Right kidney (tissue), 9 donors: Measurements from ENCODE around the gene TFEB.

Experiments
- DNase-seq: peaks from one replicate; pipeline ENCODE4 v3.0.0-alpha.2; 2016
- long read RNA-seq, 8 donors: transcript quantifications; one replicate each; lab custom pipeline, GENCODE V29; 2026

TFEB gene
- long read RNA-seq, donor 1 = 0 reads
- long read RNA-seq, donor 2 = 0 reads
- long read RNA-seq, donor 3, partial matches to known transcripts = 0 of 2 reads
- long read RNA-seq, donor 3, other reads (novel, unspliced or antisense) = 0 of 2 reads
- long read RNA-seq, donor 4, partial matches to known transcripts = 0 of 1 reads
- long read RNA-seq, donor 4, other reads (novel, unspliced or antisense) = 0 of 1 reads
- long read RNA-seq, donor 5, partial matches to known transcripts = 0 of 4 reads
- long read RNA-seq, donor 5, other reads (novel, unspliced or antisense) = 0 of 4 reads
- long read RNA-seq, donor 6, partial matches to known transcripts = 0 of 3 reads
- long read RNA-seq, donor 6, other reads (novel, unspliced or antisense) = 0 of 3 reads
- long read RNA-seq, donor 7, partial matches to known transcripts = 0 of 2 reads
- long read RNA-seq, donor 7, other reads (novel, unspliced or antisense) = 0 of 2 reads
- long read RNA-seq, donor 8, partial matches to known transcripts = 7 of 11 reads
- long read RNA-seq, donor 8, other reads (novel, unspliced or antisense) = 0 of 11 reads

DNA sequence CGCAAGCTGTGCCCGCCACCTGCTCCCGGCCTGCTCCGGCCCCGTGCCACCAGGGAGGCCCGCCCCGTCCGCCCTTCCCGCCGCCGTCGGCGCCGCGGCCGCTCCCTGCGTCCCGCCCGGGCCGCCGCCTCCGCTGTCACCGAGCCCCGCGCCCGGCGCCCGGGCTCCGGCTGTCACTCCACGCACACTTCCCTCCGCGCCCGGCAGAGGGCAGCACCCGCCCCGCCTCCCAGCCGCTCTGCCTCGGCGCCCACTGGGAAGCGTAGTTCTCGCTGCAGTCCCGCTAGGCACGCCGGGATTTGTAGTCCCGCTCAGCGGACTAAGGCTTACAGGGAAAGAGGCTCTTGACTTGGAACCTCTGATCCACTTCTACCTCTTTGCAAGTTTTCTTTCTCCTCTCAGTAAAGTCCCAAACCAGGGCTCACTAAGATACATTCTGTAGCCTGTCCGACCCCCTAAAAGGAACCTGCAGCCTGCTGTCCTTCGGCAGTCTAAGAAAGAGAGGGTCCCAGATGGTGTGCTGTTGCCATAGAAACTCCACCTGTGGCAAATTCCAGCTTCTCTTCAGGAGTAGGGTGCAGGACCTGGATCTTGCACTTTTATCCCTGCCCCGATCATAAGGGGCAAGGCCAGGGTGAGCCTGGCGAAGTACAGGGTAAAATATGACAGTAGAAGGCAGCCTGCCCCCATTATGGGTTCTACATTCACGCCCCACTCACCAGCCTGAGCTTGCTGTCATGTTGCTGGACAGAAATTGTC lies at the start of gene TFEB:
TFEB (minus strand) TSS at position 182 of the 759 bp plus-strand sequence. CDS start 44,395 bp downstream, outside the sequence.
- DNase-seq = no peak

DNA sequence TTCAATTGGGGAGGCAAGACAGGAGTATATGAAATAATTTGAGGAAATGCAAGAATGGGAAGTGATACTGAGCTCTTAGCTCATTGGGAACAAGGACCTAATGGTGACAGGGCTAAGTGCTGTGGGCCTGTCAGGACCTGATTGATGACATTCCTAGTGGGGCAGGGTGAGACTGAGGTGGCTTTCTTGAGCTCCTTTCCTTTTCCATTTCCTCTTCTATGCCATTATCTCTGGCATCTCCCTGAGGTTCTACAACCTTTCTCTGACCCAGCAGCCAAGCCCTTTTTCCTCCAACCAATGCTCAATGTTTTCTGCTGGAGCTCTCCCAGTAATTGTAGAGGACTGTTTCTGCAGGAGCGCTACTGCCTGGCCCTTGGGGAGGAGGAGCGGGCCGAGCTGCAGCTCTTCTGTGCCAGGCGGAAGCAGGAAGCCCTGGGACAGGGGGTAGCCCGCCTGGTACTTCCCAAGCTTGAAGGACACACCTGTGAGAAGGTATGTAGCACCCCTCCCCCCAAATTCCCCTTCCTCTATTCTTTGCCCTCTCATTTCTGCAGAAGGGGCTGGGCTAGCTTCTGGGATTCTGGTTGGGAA lies 49.3 kb upstream of the TFEB start:
- DNase-seq = no peak

DNA sequence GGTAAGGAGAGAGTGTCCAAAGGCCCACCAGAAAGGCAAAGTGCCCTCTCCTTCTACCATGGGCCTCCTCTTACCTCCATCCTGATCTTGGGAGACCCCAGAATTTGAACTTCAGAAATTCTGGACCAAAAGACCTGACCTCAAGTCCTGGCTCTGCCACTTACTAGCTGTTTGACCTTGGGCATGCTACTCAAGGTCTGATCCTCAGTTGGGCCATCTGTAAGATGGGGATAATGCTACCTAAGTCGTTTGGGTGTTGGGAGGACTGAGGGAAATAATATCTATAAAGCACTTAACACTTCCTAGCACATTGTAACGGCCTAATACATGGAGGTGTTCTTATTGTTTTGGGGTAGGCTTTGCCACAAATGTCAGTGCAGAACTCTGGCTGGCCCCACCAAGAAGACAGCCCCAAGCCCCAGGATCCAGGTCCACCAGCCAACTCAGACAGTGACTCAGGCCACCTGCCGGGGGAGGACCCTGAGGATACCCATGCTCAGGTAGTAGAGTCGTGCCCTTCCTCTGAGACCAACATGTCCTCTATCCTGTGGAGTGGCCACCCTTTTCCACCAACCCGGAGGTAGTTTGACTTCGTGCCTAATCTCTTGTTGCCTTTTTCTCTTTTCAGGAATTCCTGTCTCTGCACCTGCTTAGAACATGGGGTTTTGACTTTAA lies 47.8 kb upstream of the TFEB start:
- no peak for DNase-seq

DNA sequence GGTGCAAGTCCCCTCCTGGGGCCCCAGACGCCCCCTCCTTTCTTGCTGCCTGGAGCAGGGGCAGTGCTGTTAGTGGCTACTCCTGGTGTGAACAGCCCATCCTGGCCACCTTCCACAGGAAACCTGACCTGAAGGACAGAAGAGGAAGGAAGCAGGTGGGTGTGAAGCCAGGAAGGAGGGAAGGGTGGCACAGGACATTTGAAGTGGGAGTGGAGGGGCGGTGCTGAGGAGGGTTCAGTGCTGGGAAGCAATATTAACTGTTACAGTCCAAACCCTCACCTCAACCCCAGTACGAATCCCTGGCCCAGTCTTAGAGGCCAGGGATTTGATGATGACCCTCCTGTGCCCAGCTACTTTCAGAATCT lies 45.9 kb upstream of the TFEB start:
- no peak for DNase-seq

DNA sequence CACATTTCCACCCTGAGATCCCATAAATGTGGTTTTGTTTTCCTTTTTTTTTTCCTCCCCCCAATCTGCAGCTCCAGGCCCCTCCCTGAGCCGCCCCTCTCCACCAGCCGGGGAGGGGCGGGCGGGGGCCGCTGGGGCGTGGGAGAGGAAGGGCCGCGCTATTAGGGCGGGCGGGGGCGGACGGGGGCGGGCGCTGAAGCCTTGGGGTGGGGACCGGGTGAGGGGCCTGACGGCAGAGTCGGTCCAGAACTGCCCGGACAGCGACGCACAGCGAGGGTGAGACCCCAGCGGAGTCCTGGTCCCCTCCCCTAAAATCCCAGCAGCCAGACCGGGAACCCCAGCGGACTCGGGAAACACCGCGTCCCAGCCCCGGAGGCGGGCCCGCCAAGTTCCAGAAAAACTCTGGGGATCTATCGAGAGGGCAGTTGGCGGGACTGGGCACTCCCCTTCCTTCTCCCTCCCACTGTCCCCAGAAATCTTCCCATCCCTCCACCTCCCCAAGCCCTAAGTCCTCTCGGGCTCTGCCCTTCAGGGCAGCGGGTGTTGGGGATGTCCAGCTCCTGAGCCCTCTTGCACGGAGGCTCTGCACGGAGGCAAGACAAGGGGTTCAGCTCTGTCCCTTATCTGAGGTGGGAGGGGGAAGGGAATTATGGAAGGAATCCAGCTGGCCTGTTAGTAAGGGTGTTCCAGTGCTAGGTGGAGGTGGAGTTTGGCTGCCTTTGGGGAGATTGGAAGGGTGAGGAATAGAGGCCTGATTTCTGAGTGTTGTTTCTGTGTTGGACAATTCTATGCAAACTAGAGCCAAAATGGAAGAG lies 45.4 kb upstream of the TFEB start, which contains the start of gene PRICKLE4:
PRICKLE4 (plus strand) TSS at position 232 of the 815 bp plus-strand sequence. CDS start 2,692 bp downstream, outside the sequence.
- DNase-seq = peak; percentile 66

DNA sequence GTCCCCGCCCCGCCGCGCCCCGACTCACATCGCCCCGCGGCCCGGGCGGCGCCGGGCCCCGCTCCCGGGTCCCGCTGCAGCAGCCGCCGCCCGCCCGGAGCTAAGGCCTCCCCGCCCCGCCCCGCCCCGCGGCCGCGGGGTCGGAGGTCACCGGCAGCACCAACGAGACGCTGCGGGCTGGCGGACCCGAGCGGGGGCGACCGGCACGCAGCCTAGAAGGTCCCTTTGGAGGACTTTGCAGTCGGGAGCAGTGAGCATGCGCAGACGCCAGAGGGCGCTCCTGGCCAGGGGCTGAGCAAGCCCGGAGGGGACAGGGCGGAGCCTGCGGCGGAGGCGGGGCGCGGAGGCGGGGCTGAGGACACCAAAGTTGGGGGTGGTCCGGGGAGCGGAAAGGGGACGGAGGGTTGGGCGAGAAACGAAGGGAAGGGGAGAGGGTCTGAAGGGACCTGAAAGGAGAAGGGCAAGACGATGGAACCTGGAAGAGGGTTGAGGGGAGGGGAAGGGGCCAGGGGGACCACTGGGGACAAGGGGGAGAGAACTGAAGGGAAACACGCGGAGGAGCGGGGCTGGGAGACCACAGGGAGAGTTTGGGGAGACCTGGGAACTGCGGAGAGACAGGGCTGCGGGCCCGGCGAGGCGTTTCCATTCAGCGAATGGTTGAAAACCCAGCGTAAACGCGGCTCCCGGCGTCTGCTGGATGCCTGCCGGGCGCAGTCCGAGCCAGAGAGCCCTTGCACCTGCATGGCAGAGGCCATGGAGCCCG lies 44.6 kb upstream of the TFEB start, which contains the start of gene FRS3:
FRS3 (minus strand) TSS at position 113 of the 763 bp plus-strand sequence. CDS start 2,913 bp downstream, outside the sequence.
- peak; percentile 83 for DNase-seq

DNA sequence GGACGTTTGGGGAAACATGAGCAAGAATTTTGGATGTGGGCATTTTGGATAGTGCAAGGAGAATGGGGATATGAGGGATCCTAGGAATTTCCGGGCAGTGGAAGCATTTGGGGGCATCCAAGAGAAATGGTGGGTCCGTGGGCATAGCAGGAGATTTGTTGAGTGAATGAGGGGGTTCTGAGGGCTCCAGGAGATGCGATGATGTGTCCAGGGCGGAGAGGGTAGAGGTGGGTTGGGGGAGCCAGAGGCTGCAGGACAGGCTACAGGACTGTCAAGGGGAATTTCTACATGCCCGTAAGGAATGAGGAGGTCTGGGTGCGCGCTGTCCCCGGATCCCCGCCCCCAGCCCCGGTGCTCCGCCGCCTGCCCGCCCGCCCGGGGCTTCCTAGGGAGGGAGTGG lies 43.9 kb upstream of the TFEB start:
- DNase-seq = no peak

DNA sequence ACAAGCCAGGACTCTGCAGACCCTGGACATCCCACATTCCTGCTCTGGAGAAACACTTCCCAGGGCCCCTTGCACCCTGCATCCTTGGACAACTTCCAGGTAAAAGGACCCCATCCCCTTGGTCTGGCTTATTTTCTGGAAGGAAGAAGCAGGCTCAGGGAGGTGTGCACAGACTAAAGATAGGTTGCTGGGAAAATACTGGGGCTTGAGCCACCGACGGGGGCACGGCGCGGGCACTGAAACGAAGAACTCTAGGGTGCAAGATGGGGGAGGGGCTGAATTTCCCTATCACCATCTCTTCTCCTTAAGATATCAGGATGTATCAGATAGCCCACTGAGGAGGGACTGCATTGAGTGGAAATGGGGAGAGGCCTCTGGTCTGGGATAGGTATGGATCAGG lies 43.5 kb upstream of the TFEB start:
- DNase-seq = no peak

DNA sequence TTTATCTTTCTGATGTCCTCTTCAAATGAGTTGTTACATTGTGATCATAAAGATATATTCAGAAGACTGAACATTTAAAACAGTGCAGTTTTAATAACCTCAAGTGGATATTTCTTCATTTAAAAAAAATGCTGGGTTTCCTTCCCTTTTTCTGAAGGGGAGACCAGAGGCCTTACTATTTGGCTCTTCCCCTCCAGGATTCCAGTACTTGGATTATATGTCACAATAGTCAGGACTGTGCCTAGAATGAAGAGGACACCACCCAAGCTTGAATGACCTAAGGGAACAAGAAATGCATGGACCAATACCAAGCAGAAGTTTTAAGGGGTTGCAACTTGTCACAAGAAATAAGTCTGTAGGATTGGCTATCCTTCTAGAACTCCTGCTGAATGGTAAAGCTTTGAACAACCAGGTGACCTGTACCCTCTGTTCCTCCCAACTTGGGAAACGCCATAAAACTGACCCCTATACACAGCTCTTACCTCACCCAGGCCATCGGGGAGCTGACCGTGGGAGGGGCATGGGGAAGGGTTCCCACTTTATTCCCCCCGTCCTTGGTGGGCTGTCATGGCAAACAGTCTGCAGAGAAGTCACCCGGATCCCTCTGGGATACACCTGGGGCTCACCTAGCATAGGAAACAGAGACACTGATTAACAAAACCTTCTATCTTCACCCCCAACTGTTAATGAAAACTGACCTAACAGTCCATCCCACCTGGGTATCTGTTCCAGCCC lies 42.3 kb upstream of the TFEB start:
- DNase-seq = no peak

DNA sequence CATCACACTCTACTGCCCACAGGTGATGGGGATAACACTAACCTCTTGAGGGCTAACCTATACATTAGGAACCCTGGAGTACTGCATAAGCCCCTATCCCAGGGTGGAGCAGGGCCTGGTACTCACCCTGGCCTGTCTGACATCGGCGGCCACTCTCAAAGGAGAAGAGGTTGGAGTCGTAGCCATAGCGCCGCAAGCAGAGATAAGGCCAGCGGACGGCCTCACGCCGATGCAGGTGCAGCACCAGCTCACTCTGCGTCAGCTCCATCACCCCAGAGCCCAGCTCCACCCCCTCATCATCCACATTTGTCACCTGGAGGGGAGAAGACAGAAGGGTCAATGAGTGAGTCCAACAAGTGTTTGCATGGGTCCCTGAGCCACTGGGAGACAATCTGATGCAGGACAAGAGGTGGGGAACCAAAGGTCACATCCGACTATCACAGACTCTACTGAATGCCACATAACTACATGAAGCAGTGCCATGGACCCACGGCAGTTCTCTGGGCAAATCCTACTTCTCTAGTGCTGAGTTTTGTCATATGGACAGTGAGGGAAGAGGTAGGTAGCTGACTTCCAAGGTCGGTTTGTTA lies 40.0 kb upstream of the TFEB start:
- no peak for DNase-seq

DNA sequence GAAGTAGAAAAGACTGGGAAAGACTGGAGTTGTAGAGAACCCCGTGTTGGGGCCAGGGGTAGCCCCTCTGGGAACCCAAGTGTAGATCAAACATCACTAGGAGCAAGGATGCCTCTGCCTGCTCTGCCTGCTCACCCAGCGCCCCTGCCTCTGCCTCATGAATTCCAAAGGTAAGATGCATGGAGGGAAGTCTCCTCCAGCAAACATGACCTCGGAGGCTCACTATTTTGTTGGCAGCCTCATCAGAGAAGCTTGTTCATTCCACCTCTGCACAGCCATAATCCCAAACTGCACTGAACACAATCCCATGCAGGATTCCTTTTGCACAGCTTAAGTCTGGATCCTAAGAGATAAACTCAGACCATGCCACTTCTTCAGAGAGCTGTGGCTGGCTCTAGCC lies 39.4 kb upstream of the TFEB start:
- DNase-seq = no peak

DNA sequence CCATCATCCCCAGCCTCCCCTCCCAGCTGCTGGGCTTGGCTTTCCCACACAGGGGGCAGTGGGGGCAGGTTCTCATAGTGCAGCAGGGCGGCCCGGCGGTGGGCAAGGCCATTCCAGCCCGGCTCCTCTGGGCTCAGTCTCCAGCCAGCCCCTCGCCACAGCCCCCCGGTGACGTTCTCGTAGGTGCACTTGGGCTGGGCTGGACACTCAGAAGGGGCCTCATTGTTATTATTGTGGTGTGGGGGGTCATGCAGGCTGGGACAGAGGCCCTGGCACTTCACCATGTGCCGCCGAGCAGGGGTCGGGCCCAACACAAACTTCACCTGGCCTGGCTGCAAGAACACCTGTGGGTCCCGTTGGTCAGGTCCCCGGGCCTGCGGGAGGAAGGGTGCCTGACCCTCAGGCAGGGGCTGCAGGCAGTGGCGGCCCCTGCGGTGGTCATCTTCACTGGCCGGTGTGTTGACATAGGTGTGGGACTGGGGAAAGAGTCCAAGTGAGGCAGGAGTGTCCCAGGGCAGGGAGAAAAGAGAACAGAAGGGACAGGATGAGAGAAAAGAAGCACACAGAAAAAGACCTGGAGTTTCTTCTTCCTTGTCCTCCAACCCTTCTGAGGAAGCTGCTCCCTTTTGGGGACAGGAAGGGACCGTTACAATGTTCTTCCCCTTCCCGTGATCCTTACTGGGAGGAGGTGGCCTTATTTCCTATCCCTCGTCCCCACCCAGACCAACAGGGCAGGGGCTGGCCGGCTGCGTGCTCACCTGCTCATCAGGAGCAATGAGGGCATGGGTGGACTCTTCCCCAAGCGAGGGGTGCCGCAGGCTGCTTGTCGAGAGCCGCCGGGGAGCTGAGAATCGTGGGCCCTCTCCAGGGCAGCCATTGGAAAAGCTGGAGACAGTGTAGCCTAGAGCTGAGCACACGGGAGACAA lies 35.9 kb upstream of the TFEB start:
- DNase-seq = no peak

DNA sequence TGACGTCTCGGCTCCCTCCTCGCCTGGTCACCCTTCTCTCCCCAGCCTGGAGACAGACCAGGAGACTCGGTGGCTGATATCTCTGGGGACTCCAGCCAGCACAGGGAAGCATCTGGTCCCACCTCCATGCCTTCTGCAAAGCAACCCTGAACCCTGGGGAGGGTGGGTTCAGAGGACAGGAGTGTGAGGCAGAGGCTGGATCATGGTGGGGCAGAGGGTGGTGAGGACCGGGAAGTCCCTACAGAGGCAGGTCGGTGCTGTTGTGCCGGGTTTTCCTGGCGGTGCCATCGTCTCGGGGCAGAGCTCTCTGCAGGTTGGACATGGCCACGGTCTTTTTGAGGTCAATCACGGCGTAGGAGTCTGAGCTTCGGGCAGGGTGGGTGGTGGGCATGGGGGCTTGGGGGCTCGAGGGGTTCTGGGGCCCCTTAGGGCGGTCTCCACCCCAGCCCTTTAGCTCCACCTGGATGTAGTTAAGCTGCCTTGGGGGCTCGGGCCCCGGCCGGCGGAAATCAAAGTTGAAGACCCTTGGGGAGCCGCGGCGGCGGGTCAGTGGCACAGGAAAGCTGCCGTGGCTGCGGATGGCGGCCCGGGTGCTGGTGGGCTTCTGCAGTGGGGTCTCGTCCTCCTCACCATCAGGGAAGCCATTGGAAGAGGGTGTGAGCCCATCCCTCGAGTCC lies 35.1 kb upstream of the TFEB start:
- DNase-seq = no peak

DNA sequence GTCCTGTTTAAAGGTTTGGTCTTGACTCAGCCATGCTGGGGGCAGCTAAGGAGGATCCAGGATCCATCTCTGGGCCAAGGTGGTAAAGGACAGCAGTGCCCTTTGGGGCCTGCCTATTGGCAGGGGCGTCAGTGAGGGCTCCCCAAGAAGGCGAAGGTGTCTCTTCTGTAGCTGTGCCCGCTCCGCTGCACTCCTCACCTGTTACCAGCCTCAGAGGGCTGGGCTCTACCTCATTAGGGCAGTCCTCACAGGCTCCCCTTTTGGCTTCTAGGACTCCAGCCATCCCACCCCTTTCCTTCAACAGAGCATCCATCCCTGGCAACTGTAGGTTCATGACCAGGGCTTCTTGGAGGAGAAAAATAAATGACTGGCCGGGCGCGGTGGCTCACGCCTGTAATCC lies 34.0 kb upstream of the TFEB start:
- no peak for DNase-seq

DNA sequence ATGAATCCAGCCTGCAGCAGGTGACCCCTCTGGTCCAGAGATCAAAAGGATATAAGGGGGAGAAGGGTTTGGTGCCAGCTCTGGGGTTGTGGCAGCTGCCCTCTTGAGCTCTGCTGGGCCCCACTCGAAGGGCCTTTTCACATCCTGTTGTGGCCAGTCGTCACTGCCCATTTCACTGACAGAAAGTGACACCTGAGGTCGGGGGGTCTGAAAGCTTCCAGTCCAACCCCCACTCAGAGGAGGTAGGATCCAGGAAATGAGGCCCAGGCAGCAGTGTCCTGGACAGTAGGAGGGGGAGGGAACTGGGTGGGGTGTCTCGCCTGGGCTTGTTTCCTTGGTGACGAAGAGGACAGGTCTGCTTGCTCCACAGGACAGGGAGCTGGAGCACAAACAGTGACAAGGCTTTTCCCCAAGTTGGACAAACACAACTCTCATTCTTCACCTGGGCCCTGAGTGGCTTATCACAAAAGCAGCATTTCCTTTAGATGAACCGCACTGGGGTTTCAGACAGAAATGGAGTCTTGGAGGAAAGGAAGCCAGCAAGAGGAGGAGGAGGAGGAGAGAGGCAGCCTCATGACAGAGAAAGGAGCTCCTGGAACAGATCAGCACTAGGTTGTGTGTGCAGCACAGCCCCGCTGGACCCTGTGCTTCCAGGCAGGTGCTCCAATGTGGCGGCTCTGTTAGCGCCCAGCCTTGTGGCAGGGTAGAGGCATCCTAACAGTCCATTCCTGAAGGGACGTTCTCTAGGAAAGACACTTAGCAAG lies 33.3 kb upstream of the TFEB start:
- no peak for DNase-seq

DNA sequence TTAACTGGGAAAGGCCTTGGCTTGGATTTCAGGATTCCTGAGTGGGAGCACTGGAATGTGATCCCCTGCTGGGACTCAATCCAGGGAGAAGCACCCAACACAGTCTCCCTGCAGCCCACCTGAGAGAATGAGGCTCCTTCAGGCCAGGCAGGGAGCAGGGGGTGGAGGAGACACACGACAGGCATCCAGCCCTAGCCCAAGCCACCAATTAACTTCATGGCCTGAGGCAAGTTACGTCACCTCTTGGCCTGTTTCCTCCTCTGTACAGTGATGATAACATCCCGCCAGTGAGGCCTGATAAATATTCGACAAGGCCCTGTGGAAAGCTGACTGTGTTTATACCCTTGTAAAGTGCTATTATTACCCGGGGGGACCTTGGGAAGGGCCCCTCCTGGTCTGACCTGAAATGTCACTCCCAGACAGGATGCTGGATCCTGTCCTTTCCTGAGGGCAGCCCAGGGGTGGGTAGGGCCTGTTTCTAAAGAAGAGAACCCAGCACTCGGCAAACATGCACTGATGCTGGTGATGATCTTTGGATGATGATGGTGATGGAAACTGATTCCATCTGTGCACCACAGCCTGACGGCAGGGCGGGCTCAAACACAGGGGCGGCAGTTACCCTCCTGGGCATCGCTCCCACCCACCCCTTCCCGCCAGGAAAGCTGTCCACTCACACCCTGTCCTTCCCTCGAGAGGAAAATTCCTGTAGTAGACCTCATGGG lies 31.9 kb upstream of the TFEB start:
- DNase-seq = no peak
